HepG2 (cell line): ENCODE data around the gene TMEM187. TPM values are rescaled to one million over a fixed set of nuclear protein-coding genes. Genes with fewer than 3 reads are reported as not detected.

ENCODE experiments used
- HCFC1 ChIP-seq: fragments of 150-350 bp; IDR thresholded peaks from 2 replicates; pipeline ENCODE4 v1.6.1; 2014; ENCODE audit warnings: low read depth, low read length
- HMG20A ChIP-seq: IDR thresholded peaks from 2 replicates; pipeline ENCODE4 v1.6.1; 2016; ENCODE audit warnings: borderline replicate concordance
- IRF2 ChIP-seq: IDR thresholded peaks from 2 replicates; pipeline ENCODE4 v1.6.1; 2018; ENCODE audit warnings: missing genetic modification reagents, missing compliant biosample characterization
- KDM2A ChIP-seq: sonication (generic); formaldehyde crosslinking; IDR thresholded peaks from 2 replicates; pipeline ENCODE4 v1.4.0; 2020; ENCODE audit warnings: low read depth, missing genetic modification reagents, borderline replicate concordance
- MED13 ChIP-seq: sonication (generic); formaldehyde crosslinking; IDR thresholded peaks from 2 replicates; pipeline ENCODE4 v1.5.0; 2020; ENCODE audit warnings: missing genetic modification reagents
- MEF2D ChIP-seq: sonication (generic); formaldehyde crosslinking; IDR thresholded peaks from 2 replicates; pipeline ENCODE4 v1.5.1; 2020; ENCODE audit warnings: mild to moderate bottlenecking, missing genetic modification reagents
- NR2F1 ChIP-seq, 2 experiments: fragments of 450-650 bp in 1 of 2; formaldehyde crosslinking in 1 of 2; IDR thresholded peaks; 2 replicates each; pipeline versions ENCODE4 v1.5.0 to v1.6.1; 2016 to 2020; ENCODE audit warnings: mild to moderate bottlenecking in 1 of 2, missing compliant biosample characterization in 1 of 2, missing genetic modification reagents in 1 of 2, moderate library complexity in 1 of 2
- TAF15 ChIP-seq: fragments of 200-400 bp; formaldehyde crosslinking; IDR thresholded peaks from one replicate; pipeline ENCODE4 v1.6.1; 2018; ENCODE audit warnings: mild to moderate bottlenecking, low read depth, low read length; ENCODE audit not compliant: poor library complexity, severe bottlenecking
- TCF7L2 ChIP-seq: IDR thresholded peaks from 2 replicates; pipeline ENCODE4 v1.6.1; 2011; ENCODE audit warnings: mild to moderate bottlenecking, low read depth, low read length, moderate library complexity
- TSC22D2 ChIP-seq: sonication (generic); formaldehyde crosslinking; IDR thresholded peaks from 2 replicates; pipeline ENCODE4 v1.5.1; 2020; ENCODE audit warnings: missing genetic modification reagents, mild to moderate bottlenecking, borderline replicate concordance
- U2AF2 ChIP-seq: fragments of 200-400 bp; formaldehyde crosslinking; IDR thresholded peaks from 2 replicates; pipeline ENCODE4 v1.6.1; 2017; ENCODE audit warnings: low read depth, mild to moderate bottlenecking, low read length
- ZBTB21 ChIP-seq: sonication (generic); formaldehyde crosslinking; IDR thresholded peaks from 2 replicates; pipeline ENCODE4 v1.4.0; 2020; ENCODE audit warnings: missing genetic modification reagents
- ZFP37 ChIP-seq: sonication (generic); formaldehyde crosslinking; IDR thresholded peaks from 2 replicates; pipeline ENCODE4 v1.4.0; 2020; ENCODE audit warnings: missing genetic modification reagents, borderline replicate concordance
- ZNF232 ChIP-seq: sonication (generic); formaldehyde crosslinking; IDR thresholded peaks from 2 replicates; pipeline ENCODE4 v1.4.0; 2020; ENCODE audit warnings: missing genetic modification reagents, borderline replicate concordance
- ZNF556 ChIP-seq: sonication (generic); formaldehyde crosslinking; IDR thresholded peaks from 2 replicates; pipeline ENCODE4 v1.4.0; 2020; ENCODE audit warnings: mild to moderate bottlenecking, missing genetic modification reagents, borderline replicate concordance
- ZNF607 ChIP-seq: sonication (generic); formaldehyde crosslinking; IDR thresholded peaks from 2 replicates; pipeline ENCODE4 v1.5.1; 2020; ENCODE audit warnings: missing genetic modification reagents, mild to moderate bottlenecking, borderline replicate concordance
- polyA plus RNA-seq, 8 experiments: library from polyadenylated mRNA; depleted of rRNA in 3 of 8; stranded (reverse) in 7 of 8; unstranded in 1 of 8; fragments of >200 nt; fragmentation: Illumina TruSeq in 4 of 8; extraction: Trizol in 4 of 8; gene quantifications; 2 replicates each; pipeline versions ENCODE4 v1.2.1 to v1.2.3, GENCODE V29; 2011 to 2016; ENCODE audit warnings: low read depth in 4 of 8, missing spikeins in 1 of 8, mixed read lengths in 1 of 8; ENCODE audit not compliant: insufficient read depth in 1 of 8
- total RNA-seq, 5 experiments: library from RNA; depleted of rRNA; stranded (reverse); fragments of >200 nt; fragmentation: Illumina TruSeq; extraction: Trizol; gene quantifications; 2 replicates each; pipeline ENCODE4 v1.2.3, GENCODE V29; 2016; ENCODE audit warnings: low read depth in 1 of 5
- TF ChIP-seq, protein P1 (sequence below): sonication (generic); formaldehyde crosslinking; conservative IDR thresholded peaks from 2 replicates; pipeline ENCODE4 v1.8.0; 2022; ENCODE audit warnings: missing genetic modification reagents
- TF ChIP-seq, protein P2 (sequence below): sonication (generic); formaldehyde crosslinking; IDR thresholded peaks from 2 replicates; pipeline ENCODE4 v1.4.0; 2020; ENCODE audit warnings: mild to moderate bottlenecking, missing genetic modification reagents
- TF ChIP-seq, protein P3 (sequence below): sonication (generic); formaldehyde crosslinking; conservative IDR thresholded peaks from 2 replicates; pipeline ENCODE4 v1.8.0; 2022; ENCODE audit warnings: low read depth, missing genetic modification reagents
- TF ChIP-seq, protein P4 (sequence below): sonication (generic); formaldehyde crosslinking; IDR thresholded peaks from 2 replicates; pipeline ENCODE4 v1.9.0; 2022; ENCODE audit warnings: low read depth, missing genetic modification reagents
- TF ChIP-seq, protein P5 (sequence below): sonication (generic); formaldehyde crosslinking; IDR thresholded peaks from 2 replicates; pipeline ENCODE4 v1.8.1; 2023; ENCODE audit warnings: missing genetic modification reagents, mild to moderate bottlenecking, borderline replicate concordance

Gene TMEM187
- total and polyA plus RNA-seq, 2 of the 13 experiments (the other 11 are each of a cell fraction or from before 2014, with no cell fraction given): 2.2 to 6.2 TPM

DNA sequence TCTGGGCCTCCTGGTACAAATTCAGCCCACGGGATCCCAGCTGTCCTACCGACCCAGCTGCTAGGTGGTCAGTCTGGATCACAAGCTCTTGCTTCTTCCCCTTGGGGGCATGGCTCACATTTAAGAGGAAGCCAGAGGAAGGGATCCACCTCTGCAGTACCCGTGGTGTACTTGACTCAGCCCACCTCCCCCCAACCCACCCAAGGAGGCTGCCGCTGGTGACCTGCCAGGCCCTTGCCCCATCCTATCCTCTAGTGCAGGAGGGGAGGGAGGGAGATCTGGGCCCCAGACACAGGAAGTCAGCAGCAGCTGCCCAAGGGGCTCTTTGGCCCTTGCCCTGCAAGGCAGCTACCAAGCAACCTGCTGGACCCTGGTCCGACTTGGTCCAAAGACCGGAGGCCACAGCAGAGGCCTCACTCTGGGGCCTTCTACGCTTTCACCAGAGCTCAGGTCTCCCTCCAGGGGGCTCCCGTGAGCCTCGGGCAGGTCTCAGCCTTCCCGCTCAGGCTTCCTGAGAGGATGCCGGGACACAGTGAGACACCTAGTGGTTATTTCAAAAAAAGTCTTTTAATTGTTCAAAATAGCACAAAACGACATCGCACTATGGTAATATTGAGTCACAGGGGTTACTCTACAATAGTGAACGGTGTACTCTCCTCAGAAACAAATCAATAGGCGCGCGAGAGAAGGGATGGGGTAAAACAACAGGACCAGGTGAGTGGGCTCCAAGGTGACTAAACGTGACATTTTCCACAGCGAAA is 25.4 kb upstream of the TMEM187 start (continued):
- TF ChIP-seq MED13 (CRISPR knock-in tag) (0 out of 2 replicates have a peak, but pooled peaks have one; percentile 29), NR2F1 (CRISPR knock-in tag; IDR thresholded peaks at IDR 0.05) (peak; percentile 5 to 58; a peak in 1 of 4 replicates), KDM2A (CRISPR knock-in tag) (peak; percentile 81), ZNF556 (CRISPR knock-in tag) (no peak), IRF2 (CRISPR knock-in tag) (peak; percentile 41; the same call in 1 of the 2 replicates), TCF7L2 (no peak), ZFP37 (CRISPR knock-in tag) (no peak), TSC22D2 (CRISPR knock-in tag) (no peak), ZBTB21 (CRISPR knock-in tag) (no peak), ZNF607 (CRISPR knock-in tag) (no peak), ZNF232 (CRISPR knock-in tag) (no peak), TAF15 (no peak), HMG20A (CRISPR knock-in tag) (no peak), HCFC1 (no peak), U2AF2 (no peak), MEF2D (CRISPR knock-in tag) (peak; percentile 49; the same call in 1 of the 2 replicates)
- TF ChIP-seq, protein P1, sequence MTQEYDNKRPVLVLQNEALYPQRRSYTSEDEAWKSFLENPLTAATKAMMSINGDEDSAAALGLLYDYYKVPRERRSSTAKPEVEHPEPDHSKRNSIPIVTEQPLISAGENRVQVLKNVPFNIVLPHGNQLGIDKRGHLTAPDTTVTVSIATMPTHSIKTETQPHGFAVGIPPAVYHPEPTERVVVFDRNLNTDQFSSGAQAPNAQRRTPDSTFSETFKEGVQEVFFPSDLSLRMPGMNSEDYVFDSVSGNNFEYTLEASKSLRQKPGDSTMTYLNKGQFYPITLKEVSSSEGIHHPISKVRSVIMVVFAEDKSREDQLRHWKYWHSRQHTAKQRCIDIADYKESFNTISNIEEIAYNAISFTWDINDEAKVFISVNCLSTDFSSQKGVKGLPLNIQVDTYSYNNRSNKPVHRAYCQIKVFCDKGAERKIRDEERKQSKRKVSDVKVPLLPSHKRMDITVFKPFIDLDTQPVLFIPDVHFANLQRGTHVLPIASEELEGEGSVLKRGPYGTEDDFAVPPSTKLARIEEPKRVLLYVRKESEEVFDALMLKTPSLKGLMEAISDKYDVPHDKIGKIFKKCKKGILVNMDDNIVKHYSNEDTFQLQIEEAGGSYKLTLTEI: no peak
- TF ChIP-seq, protein P2, sequence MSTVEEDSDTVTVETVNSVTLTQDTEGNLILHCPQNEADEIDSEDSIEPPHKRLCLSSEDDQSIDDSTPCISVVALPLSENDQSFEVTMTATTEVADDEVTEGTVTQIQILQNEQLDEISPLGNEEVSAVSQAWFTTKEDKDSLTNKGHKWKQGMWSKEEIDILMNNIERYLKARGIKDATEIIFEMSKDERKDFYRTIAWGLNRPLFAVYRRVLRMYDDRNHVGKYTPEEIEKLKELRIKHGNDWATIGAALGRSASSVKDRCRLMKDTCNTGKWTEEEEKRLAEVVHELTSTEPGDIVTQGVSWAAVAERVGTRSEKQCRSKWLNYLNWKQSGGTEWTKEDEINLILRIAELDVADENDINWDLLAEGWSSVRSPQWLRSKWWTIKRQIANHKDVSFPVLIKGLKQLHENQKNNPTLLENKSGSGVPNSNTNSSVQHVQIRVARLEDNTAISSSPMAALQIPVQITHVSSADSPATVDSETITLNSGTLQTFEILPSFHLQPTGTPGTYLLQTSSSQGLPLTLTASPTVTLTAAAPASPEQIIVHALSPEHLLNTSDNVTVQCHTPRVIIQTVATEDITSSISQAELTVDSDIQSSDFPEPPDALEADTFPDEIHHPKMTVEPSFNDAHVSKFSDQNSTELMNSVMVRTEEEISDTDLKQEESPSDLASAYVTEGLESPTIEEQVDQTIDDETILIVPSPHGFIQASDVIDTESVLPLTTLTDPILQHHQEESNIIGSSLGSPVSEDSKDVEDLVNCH (CRISPR knock-in tag): no peak
- TF ChIP-seq, protein P3, sequence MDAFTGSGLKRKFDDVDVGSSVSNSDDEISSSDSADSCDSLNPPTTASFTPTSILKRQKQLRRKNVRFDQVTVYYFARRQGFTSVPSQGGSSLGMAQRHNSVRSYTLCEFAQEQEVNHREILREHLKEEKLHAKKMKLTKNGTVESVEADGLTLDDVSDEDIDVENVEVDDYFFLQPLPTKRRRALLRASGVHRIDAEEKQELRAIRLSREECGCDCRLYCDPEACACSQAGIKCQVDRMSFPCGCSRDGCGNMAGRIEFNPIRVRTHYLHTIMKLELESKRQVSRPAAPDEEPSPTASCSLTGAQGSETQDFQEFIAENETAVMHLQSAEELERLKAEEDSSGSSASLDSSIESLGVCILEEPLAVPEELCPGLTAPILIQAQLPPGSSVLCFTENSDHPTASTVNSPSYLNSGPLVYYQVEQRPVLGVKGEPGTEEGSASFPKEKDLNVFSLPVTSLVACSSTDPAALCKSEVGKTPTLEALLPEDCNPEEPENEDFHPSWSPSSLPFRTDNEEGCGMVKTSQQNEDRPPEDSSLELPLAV: no peak
- TF ChIP-seq, protein P4, sequence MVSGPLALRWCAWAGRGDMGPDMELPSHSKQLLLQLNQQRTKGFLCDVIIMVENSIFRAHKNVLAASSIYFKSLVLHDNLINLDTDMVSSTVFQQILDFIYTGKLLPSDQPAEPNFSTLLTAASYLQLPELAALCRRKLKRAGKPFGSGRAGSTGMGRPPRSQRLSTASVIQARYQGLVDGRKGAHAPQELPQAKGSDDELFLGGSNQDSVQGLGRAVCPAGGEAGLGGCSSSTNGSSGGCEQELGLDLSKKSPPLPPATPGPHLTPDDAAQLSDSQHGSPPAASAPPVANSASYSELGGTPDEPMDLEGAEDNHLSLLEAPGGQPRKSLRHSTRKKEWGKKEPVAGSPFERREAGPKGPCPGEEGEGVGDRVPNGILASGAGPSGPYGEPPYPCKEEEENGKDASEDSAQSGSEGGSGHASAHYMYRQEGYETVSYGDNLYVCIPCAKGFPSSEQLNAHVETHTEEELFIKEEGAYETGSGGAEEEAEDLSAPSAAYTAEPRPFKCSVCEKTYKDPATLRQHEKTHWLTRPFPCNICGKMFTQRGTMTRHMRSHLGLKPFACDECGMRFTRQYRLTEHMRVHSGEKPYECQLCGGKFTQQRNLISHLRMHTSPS: peak; percentile 40; the same call in 1 of the 2 replicates
- TF ChIP-seq, protein P5, sequence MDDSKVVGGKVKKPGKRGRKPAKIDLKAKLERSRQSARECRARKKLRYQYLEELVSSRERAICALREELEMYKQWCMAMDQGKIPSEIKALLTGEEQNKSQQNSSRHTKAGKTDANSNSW (CRISPR knock-in tag): no peak
